B cell (primary cell): ENCODE data around the gene SPATA25. TPM values are rescaled to one million over a fixed set of nuclear protein-coding genes. Genes with fewer than 3 reads are reported as not detected.

ENCODE experiments used
- ATAC-seq: fragments of 200-7000 bp; cut with Tn5 transposase; one replicate; pipeline ENCODE4 v1.10.0; 2021; ENCODE audit warnings: low read depth, mild to moderate bottlenecking, moderate number of reproducible peaks, moderate library complexity
- CTCF ChIA-PET: fragments of 350-600 bp; sonication (Branson Sonifier 250); formaldehyde crosslinking; loops from one replicate; lab custom pipeline; 2021; ENCODE audit warnings: antibody characterized with exemption, inconsistent platforms; lab: Charles Lee
- POLR2A ChIA-PET: fragments of 350-600 bp; sonication (Branson Sonifier 250); formaldehyde crosslinking; loops from one replicate; lab custom pipeline; 2021; ENCODE audit warnings: antibody characterized with exemption; lab: Charles Lee
- DNase-seq: peaks from one replicate; pipeline ENCODE4 v3.0.0; 2013
- H2AFZ ChIP-seq: 2 replicates; pipeline ENCODE4 v1.6.1; 2012; ENCODE audit warnings: mild to moderate bottlenecking, low read depth, low read length; ENCODE audit not compliant: insufficient read depth, poor library complexity, severe bottlenecking
- H3K27ac ChIP-seq, 2 donors: 1 replicate in 1 of 2; 2 replicates in 1 of 2; pipeline ENCODE4 v1.5.1; 2012 to 2013; ENCODE audit warnings: low read length in 2 of 2, mild to moderate bottlenecking in 2 of 2, moderate library complexity in 1 of 2
- H3K27me3 ChIP-seq, 4 experiments: fragments of 200-600 bp in 1 of 4; sonication (generic) in 1 of 4; replicated peaks in 1 of 4; 1 replicate in 2 of 4; 2 replicates in 2 of 4; pipeline versions ENCODE4 v1.6.1 to v1.7.0; 2013 to 2016; ENCODE audit warnings: low read length in 3 of 4, mild to moderate bottlenecking in 2 of 4, mixed read lengths in 1 of 4, moderate library complexity in 1 of 4; ENCODE audit not compliant: insufficient read depth in 4 of 4, control insufficient read depth in 3 of 4; ENCODE audit errors: control extremely low read depth in 1 of 4
- H3K36me3 ChIP-seq, 2 experiments: replicated peaks in 1 of 2; 1 replicate in 1 of 2; 2 replicates in 1 of 2; pipeline versions ENCODE4 v1.6.1 to v1.7.1; 2013; ENCODE audit warnings: low read length in 1 of 2; ENCODE audit not compliant: insufficient read depth in 2 of 2, control insufficient read depth in 1 of 2; ENCODE audit errors: control extremely low read depth in 1 of 2, extremely low read depth in 1 of 2
- H3K4me1 ChIP-seq, 2 donors: fragments of 200-600 bp in 1 of 2; sonication (generic) in 1 of 2; 1 replicate in 1 of 2; 2 replicates in 1 of 2; pipeline versions ENCODE4 v1.5.1 to v1.6.1; 2013 to 2017; ENCODE audit warnings: low read length in 2 of 2; ENCODE audit not compliant: control insufficient read depth in 2 of 2, insufficient read depth in 2 of 2
- H3K4me2 ChIP-seq: replicated peaks from 2 replicates; pipeline ENCODE3; 2012; ENCODE audit warnings: mild to moderate bottlenecking, low read depth, low read length; ENCODE audit not compliant: poor library complexity, severe bottlenecking
- H3K4me3 ChIP-seq, 5 experiments: fragments of 200-600 bp in 1 of 5; sonication (generic) in 1 of 5; 1 replicate in 3 of 5; 2 replicates in 2 of 5; pipeline versions ENCODE4 v1.5.1 to v1.7.0; 2011 to 2016; ENCODE audit warnings: low read length in 4 of 5, mild to moderate bottlenecking in 4 of 5, low read depth in 2 of 5, control low read depth in 1 of 5, moderate library complexity in 1 of 5; ENCODE audit not compliant: insufficient read depth in 1 of 5; ENCODE audit errors: control extremely low read depth in 1 of 5, extremely low read depth in 1 of 5
- H3K79me2 ChIP-seq: fragments of 200-600 bp; sonication (generic); one replicate; pipeline ENCODE4 v1.6.0; 2016; ENCODE audit warnings: low read length; ENCODE audit not compliant: control insufficient read depth, insufficient read depth
- H3K9ac ChIP-seq: fragments of 200-600 bp; sonication (generic); 2 replicates; pipeline ENCODE4 v1.6.1; 2017; ENCODE audit warnings: mild to moderate bottlenecking, low read length, moderate library complexity
- H3K9me3 ChIP-seq, 3 donors: one replicate each; pipeline versions ENCODE4 v1.6.1 to v1.7.1; 2013; ENCODE audit warnings: low read length in 2 of 3; ENCODE audit not compliant: control insufficient read depth in 2 of 3, insufficient read depth in 1 of 3; ENCODE audit errors: control extremely low read depth in 1 of 3
- H4K20me1 ChIP-seq: 2 replicates; pipeline ENCODE4 v1.6.0; 2012; ENCODE audit warnings: mild to moderate bottlenecking, low read length; ENCODE audit not compliant: insufficient read depth, control insufficient read depth, poor library complexity, severe bottlenecking
- H3K27ac Mint-ChIP-seq: one replicate; pipeline ENCODE4 v1.8.0; 2021; ENCODE audit warnings: mixed read lengths
- H3K27me3 Mint-ChIP-seq: one replicate; pipeline ENCODE4 v1.8.0; 2021; ENCODE audit warnings: mixed read lengths
- H3K4me1 Mint-ChIP-seq: one replicate; pipeline ENCODE4 v1.8.0; 2021; ENCODE audit warnings: mixed read lengths
- H3K4me3 Mint-ChIP-seq: one replicate; pipeline ENCODE4 v1.8.0; 2021; ENCODE audit warnings: mixed read lengths
- H3K9me3 Mint-ChIP-seq: one replicate; pipeline ENCODE4 v1.8.0; 2022; ENCODE audit warnings: mixed read lengths; ENCODE audit not compliant: insufficient read depth
- CTCF ChIP-seq: fragments of 200-600 bp; IDR thresholded peaks from one replicate; pipeline ENCODE4 v1.8.0; 2022; ENCODE audit warnings: antibody characterized with exemption, mild to moderate bottlenecking
- EZH2 ChIP-seq: IDR thresholded peaks from 2 replicates; pipeline ENCODE4 v1.6.1; 2012; ENCODE audit warnings: borderline replicate concordance, low read depth, mild to moderate bottlenecking, moderate library complexity, low read length; ENCODE audit not compliant: insufficient read depth, poor library complexity, severe bottlenecking
- WGBS: methylation state at CpG from one replicate; pipeline ENCODE4 v1.1.5; 2013; ENCODE audit warnings: missing lambda C conversion rate; ENCODE audit not compliant: insufficient coverage; 5-methylcytosine and 5-hydroxymethylcytosine counted together
- intact Hi-C: fragments of 100-400 bp; cut with micrococcal nuclease; formaldehyde crosslinking; loops from one replicate; pipeline ENCODE4 v1.10.0; 2022
- polyA plus RNA-seq: library from polyadenylated mRNA; depleted of rRNA; stranded (reverse); fragments of >200 nt; gene quantifications from 2 replicates; pipeline ENCODE4 v1.2.3, GENCODE V29; 2012
- total RNA-seq, 2 donors: library from RNA; stranded (reverse); fragments of 120-200 nt in 1 of 2; gene quantifications; 1 replicate in 1 of 2; 2 replicates in 1 of 2; pipeline versions ENCODE4 v1.2.3 to v1.2.4, GENCODE V29; 2013 to 2022

SPATA25 gene
- total and polyA plus RNA-seq, 2 donors (not counting 1 experiment from before 2014, with no cell fraction given): 2.5 to 2.9 TPM

- H3K4me1 ChIP-seq: peaks cover 18 to 22% of the 10 kb centered on the region in 2 donors
- Mint-ChIP-seq H3K27ac (no peak overlapping the region), H3K4me3 (peak overlapping the region; percentile 32), H3K4me1 (peaks cover 29% of the 10 kb centered on the region), H3K27me3 (no peaks in the 10 kb centered on the region), H3K9me3 (no peaks in the 10 kb centered on the region)
- intact Hi-C loops: no loop called here
- H3K27ac ChIP-seq: no peak overlapping the region
- peaks cover 57% of the 10 kb centered on the region for H3K79me2 ChIP-seq
- POLR2A ChIA-PET: interaction anchor here (0.6 kb wide), 2 partner anchors 49 to 60 kb away, joined by 3 to 9 read pairs; no protein-coding TSS in a partner anchor
- H3K9ac ChIP-seq: no peak overlapping the region
- no peak overlapping the region for H2AFZ ChIP-seq
- H3K27me3 ChIP-seq: no peaks in the 10 kb centered on the region
- H4K20me1 ChIP-seq: no peaks in the 10 kb centered on the region
- no peak for ATAC-seq
- no peak overlapping the region for H3K4me3 ChIP-seq
- CTCF ChIA-PET: interaction anchor here (1.2 to 1.6 kb wide), 2 partner anchors 29 to 62 kb away, joined by 4 to 6 read pairs; no protein-coding TSS in a partner anchor
- no peaks in the 10 kb centered on the region for H3K36me3 ChIP-seq
- H3K9me3 ChIP-seq: peaks cover 0 to 3% (median 0%) of the 10 kb centered on the region in 3 donors
- TF ChIP-seq EZH2: no peak
- DNase-seq: no peak
- 90% methylated on average over 5 of the region's 7 CpGs for WGBS
- no peak overlapping the region for H3K4me2 ChIP-seq
These were observed 26.7 kb downstream of the SPATA25 start for GRCh38 chr20:45860560-45861220.

- H3K27me3 ChIP-seq: no peaks in the 10 kb centered on the region
- ChIA-PET POLR2A (no interaction called here), CTCF (no interaction called here)
- TF ChIP-seq CTCF: no peak
- no peak for TF ChIP-seq EZH2
- ATAC-seq (no peak), DNase-seq (no peak)
- Mint-ChIP-seq H3K9me3 (no peaks in the 10 kb centered on the region), H3K27me3 (no peaks in the 10 kb centered on the region), H3K27ac (no peak overlapping the region), H3K4me1 (peaks cover 34% of the 10 kb centered on the region), H3K4me3 (no peak overlapping the region)
- H3K79me2 ChIP-seq: peaks cover 63% of the 10 kb centered on the region
- H3K36me3 ChIP-seq: peaks cover 0 to 3% of the 10 kb centered on the region in 2 experiments
- no peak overlapping the region for H3K4me3 ChIP-seq
- no peak overlapping the region for H3K9ac ChIP-seq
- no peak overlapping the region for H3K4me2 ChIP-seq
- 100% methylated on average over 5 of the region's 5 CpGs for WGBS
- H3K4me1 ChIP-seq: peaks cover 18 to 26% of the 10 kb centered on the region in 2 donors
- H3K27ac ChIP-seq: no peak overlapping the region
- no peak overlapping the region for H2AFZ ChIP-seq
- intact Hi-C loops: no loop called here
- no peaks in the 10 kb centered on the region for H4K20me1 ChIP-seq
- H3K9me3 ChIP-seq: peaks cover 0 to 3% (median 0%) of the 10 kb centered on the region in 3 donors
These were observed 27.5 kb downstream of the SPATA25 start for GRCh38 chr20:45859916-45860315.
